Glutamatergic neuron (in vitro differentiated cells): ENCODE results near the gene CALML6. TPM values are rescaled to one million over a fixed set of nuclear protein-coding genes. Genes with fewer than 3 reads are reported as not detected.

Experiments used
- DNase-seq: peaks from one replicate; pipeline ENCODE4 v3.0.0; 2022
- H3K27ac Mint-ChIP-seq: one replicate; pipeline ENCODE4 v1.8.0; 2020; ENCODE audit warnings: mild to moderate bottlenecking, mixed read lengths, inconsistent platforms; ENCODE audit not compliant: unreplicated experiment
- H3K27me3 Mint-ChIP-seq: one replicate; pipeline ENCODE4 v1.8.0; 2020; ENCODE audit warnings: mild to moderate bottlenecking, moderate library complexity, mixed read lengths, inconsistent platforms; ENCODE audit not compliant: unreplicated experiment
- H3K36me3 Mint-ChIP-seq: one replicate; pipeline ENCODE4 v1.8.0; 2020; ENCODE audit warnings: mild to moderate bottlenecking, mixed read lengths, inconsistent platforms; ENCODE audit not compliant: unreplicated experiment
- H3K4me1 Mint-ChIP-seq: one replicate; pipeline ENCODE4 v1.8.0; 2020; ENCODE audit warnings: mild to moderate bottlenecking, low read depth, mixed read lengths, inconsistent platforms; ENCODE audit not compliant: unreplicated experiment
- H3K4me3 Mint-ChIP-seq: one replicate; pipeline ENCODE4 v1.8.0; 2020; ENCODE audit warnings: mild to moderate bottlenecking, mixed read lengths, inconsistent platforms; ENCODE audit not compliant: unreplicated experiment
- H3K9me3 Mint-ChIP-seq: one replicate; pipeline ENCODE4 v1.8.0; 2020; ENCODE audit warnings: mild to moderate bottlenecking, moderate library complexity, mixed read lengths, inconsistent platforms; ENCODE audit not compliant: unreplicated experiment
- CTCF ChIP-seq: fragments of 200-600 bp; sonication (generic); IDR thresholded peaks from one replicate; pipeline ENCODE4 v1.5.0; 2021; ENCODE audit not compliant: partially characterized antibody, unreplicated experiment
- total RNA-seq: library from RNA; stranded (reverse); fragmentation: NEBNext Ultra II Directional; extraction: Animal tissue kit (Norgen Biotek cat#: 25700); gene quantifications from one replicate; pipeline ENCODE4 v1.2.1, GENCODE V29; 2021; ENCODE audit not compliant: unreplicated experiment

CALML6 gene
- total RNA-seq, 1 donor from 2014 or later, result 5.2 TPM

- peak overlapping the region; percentile 90 for H3K27ac Mint-ChIP-seq
- peaks cover 4% of the 10 kb centered on the region for H3K27me3 Mint-ChIP-seq
- TF ChIP-seq CTCF, result peak; percentile 80
- peak; percentile 92 for DNase-seq
- H3K36me3 Mint-ChIP-seq, result no peaks in the 10 kb centered on the region
- H3K9me3 Mint-ChIP-seq, result peaks cover 7% of the 10 kb centered on the region
- H3K4me1 Mint-ChIP-seq, result peaks cover 12% of the 10 kb centered on the region
- peak overlapping the region; percentile 47 for H3K4me3 Mint-ChIP-seq
Observed at GRCh38 chr1:1906185-1907097, 8.6 kb upstream of the CALML6 start.

DNA sequence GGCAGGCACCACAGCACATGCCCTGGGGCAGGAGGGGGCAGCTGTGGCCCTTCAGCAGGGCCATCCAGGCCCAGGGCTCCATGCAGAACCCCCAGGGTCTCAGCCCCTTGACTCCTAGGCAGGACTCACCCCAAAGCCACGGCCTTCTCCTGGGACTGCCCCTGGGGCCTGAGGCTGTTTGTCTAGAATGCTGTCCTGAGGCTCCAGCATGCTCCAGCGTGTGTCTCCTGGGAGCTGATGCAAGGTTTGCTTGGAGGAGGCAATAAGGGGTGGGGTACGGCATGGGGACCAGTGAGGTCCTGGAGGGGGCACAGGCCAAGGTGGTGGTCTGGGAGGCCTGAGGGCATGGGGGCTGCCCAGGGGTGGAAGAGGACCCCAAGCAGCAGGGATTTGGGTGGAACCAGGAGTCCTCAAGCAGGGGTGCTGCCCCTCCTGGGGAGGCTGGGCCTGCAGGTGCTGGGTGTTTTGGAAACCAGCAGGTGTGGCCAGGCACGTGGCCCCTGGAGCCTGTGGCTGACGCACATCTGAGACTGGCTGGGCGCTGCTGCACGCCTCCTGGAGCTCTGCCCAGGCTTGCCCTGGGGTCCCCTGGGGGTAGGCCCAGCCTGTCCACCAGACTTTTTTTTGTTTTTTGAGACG lies 7.8 kb upstream of the CALML6 start:
- peak; percentile 63 for DNase-seq
- Mint-ChIP-seq H3K4me3 (no peak overlapping the region), H3K27ac (no peak overlapping the region), H3K4me1 (peaks cover 12% of the 10 kb centered on the region), H3K27me3 (peaks cover 4% of the 10 kb centered on the region), H3K9me3 (peaks cover 7% of the 10 kb centered on the region), H3K36me3 (no peaks in the 10 kb centered on the region)
- no peak for TF ChIP-seq CTCF

DNA sequence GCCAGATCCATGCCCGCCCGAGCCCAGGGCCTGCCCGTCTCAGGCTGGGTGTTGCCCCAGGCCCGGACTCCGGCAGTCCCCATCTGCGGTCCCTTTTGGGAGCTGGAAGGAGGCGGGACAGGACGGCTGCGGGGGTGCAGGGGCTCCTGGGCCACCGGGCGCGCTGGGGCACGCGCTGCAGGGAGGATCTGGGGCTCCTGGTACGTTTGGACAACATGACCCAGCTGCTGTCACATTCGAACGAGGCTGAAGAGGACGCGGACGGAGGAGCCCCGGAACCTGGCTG lies 6.6 kb upstream of the CALML6 start:
- no peak for DNase-seq
- no peak for TF ChIP-seq CTCF
- H3K27ac Mint-ChIP-seq, result no peak overlapping the region
- peaks cover 4% of the 10 kb centered on the region for H3K27me3 Mint-ChIP-seq
- peaks cover 12% of the 10 kb centered on the region for H3K4me1 Mint-ChIP-seq
- H3K4me3 Mint-ChIP-seq, result peak overlapping the region; percentile 59
- no peaks in the 10 kb centered on the region for H3K36me3 Mint-ChIP-seq
- peaks cover 7% of the 10 kb centered on the region for H3K9me3 Mint-ChIP-seq

GRCh38 chr1:1910033-1910465 lies 5.0 kb upstream of the CALML6 start:
- no peaks in the 10 kb centered on the region for H3K36me3 Mint-ChIP-seq
- TF ChIP-seq CTCF, result no peak
- no peak overlapping the region for H3K27ac Mint-ChIP-seq
- H3K9me3 Mint-ChIP-seq, result peaks cover 9% of the 10 kb centered on the region
- peaks cover 12% of the 10 kb centered on the region for H3K4me1 Mint-ChIP-seq
- H3K4me3 Mint-ChIP-seq, result peak overlapping the region; percentile 83
- H3K27me3 Mint-ChIP-seq, result peaks cover 8% of the 10 kb centered on the region
- no peak for DNase-seq

DNA sequence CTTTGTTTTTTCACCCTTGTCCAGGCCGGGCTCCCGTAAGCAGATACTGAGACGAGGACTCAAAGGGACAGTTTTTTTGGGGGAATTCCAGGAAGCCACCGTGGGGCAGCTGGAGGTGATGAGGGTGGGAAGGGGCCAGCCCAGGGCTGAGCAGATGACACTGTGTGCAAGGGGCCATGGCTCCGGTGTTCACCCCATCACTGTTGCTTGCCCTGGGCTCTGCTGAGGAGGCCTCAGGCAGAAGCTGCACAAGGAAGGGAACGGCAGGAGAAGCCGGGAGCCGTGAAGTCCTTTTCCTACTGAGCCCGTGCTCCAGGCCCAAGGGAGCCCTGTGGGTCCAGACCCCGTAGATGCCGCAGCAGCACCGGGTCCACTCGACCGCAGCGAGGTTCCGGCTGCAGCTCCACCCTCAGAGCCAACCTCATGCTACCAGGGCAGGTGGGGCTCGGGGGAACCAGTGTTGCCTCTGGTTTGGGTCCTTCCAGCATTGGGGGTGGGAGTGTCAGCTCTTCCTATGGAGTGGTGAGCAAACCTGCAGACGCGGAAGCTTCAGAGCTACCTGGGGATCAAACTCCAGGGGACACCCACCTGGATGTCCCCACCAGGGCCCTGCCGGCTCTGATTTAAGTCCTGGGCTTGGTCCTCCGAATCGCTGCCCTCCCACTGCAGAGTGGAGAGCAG lies 4.3 kb upstream of the CALML6 start:
- TF ChIP-seq CTCF, result no peak
- Mint-ChIP-seq H3K4me3 (no peak overlapping the region), H3K9me3 (peaks cover 9% of the 10 kb centered on the region), H3K27me3 (peaks cover 8% of the 10 kb centered on the region), H3K36me3 (no peaks in the 10 kb centered on the region), H3K27ac (no peak overlapping the region), H3K4me1 (peaks cover 14% of the 10 kb centered on the region)
- DNase-seq, result no peak
